ENCODE measurements around the gene METAP1D. TPM values are rescaled to one million over a fixed set of nuclear protein-coding genes. Genes with fewer than 3 reads are reported as not detected.

METAP1D gene
- total and polyA plus RNA-seq, 2 experiments from 2014 or later: 4.1 to 6.9 TPM

- no peaks in the 10 kb centered on the region for H4K20me1 ChIP-seq (ENCODE audit: insufficient read depth)
- 32 to 36% methylated on average over 5 of the region's 5 CpGs for WGBS, 2 experiments (ENCODE audit: low coverage in 1 of 2, low lambda C conversion rate in 2 of 2, missing lambda C conversion rate in 2 of 2)
- H3K27me3 ChIP-seq (replicated peaks; ENCODE audit: insufficient read depth): no peaks in the 10 kb centered on the region
- H3K9ac ChIP-seq: 0 out of 2 replicates have a peak overlapping the region, but pooled peaks have one; percentile 5
- H3K36me3 ChIP-seq (ENCODE audit: low read depth): no peaks in the 10 kb centered on the region
- no peak overlapping the region for H3K27ac ChIP-seq
- in situ Hi-C loops (cut with MboI): no loop called here
- no peaks in the 10 kb centered on the region for H3K9me2 ChIP-seq (ENCODE audit: insufficient read depth)
- H2AFZ ChIP-seq: peak overlapping the region; percentile 73
- H3K4me1 ChIP-seq (ENCODE audit: insufficient read depth): peaks cover 19% of the 10 kb centered on the region
- H3K4me2 ChIP-seq (ENCODE audit: unreplicated experiment): peak overlapping the region; percentile 74
- 0 out of 2 replicates have a peak overlapping the region, but pooled peaks have one; percentile 9 for H3K4me3 ChIP-seq
- no peaks in the 10 kb centered on the region for H3K79me2 ChIP-seq (ENCODE audit: insufficient read depth)
- TF ChIP-seq EZH2 (IDR thresholded peaks at IDR 0.05; ENCODE audit: insufficient read depth, poor library complexity, severe bottlenecking): no peak
- TF ChIP-seq EZH2phosphoT487 (IDR thresholded peaks at IDR 0.05; ENCODE audit: insufficient read depth, low read depth): no peak
- 0 out of 2 replicates have a peak, but pooled peaks cover 8% of the 10 kb centered on the region for H3F3A ChIP-seq (ENCODE audit: insufficient read depth)
- DNase-seq: peak; percentile 65
- H3K9me3 ChIP-seq (ENCODE audit: low read depth): no peaks in the 10 kb centered on the region
These were observed 22.2 kb downstream of the METAP1D start for GRCh38 chr2:172021955-172022354.

GRCh38 chr2:172031536-172031935 is 31.8 kb downstream of the METAP1D start:
- no peak for DNase-seq
- Histone ChIP-seq H3K36me3 (ENCODE audit: low read depth) (no peaks in the 10 kb centered on the region), H3F3A (ENCODE audit: insufficient read depth) (no peaks in the 10 kb centered on the region), H3K4me2 (ENCODE audit: unreplicated experiment) (no peak overlapping the region), H3K4me3 (no peak overlapping the region), H3K79me2 (ENCODE audit: insufficient read depth) (no peaks in the 10 kb centered on the region), H3K27me3 (replicated peaks; ENCODE audit: insufficient read depth) (no peaks in the 10 kb centered on the region), H3K27ac (no peak overlapping the region), H3K4me1 (ENCODE audit: insufficient read depth) (no peaks in the 10 kb centered on the region), H2AFZ (no peak overlapping the region), H4K20me1 (ENCODE audit: insufficient read depth) (no peaks in the 10 kb centered on the region), H3K9me2 (ENCODE audit: insufficient read depth) (no peaks in the 10 kb centered on the region; the same call in 1 of the 2 replicates), H3K9me3 (ENCODE audit: low read depth) (no peaks in the 10 kb centered on the region), H3K9ac (no peak overlapping the region)
- no peak for TF ChIP-seq EZH2 (IDR thresholded peaks at IDR 0.05; ENCODE audit: insufficient read depth, poor library complexity, severe bottlenecking)
- no peak for TF ChIP-seq EZH2phosphoT487 (IDR thresholded peaks at IDR 0.05; ENCODE audit: insufficient read depth, low read depth)
- in situ Hi-C loops (cut with MboI): no loop called here
- WGBS, 2 experiments (ENCODE audit: low coverage in 1 of 2, low lambda C conversion rate in 2 of 2, missing lambda C conversion rate in 2 of 2): 93 to 96% methylated on average over 4 of the region's 4 CpGs

- peak overlapping the region; percentile 7; the same call in 1 of the 2 replicates for H3K4me3 ChIP-seq
- H3K9ac ChIP-seq: 0 out of 2 replicates have a peak overlapping the region, but pooled peaks have one; percentile 6
- in situ Hi-C loops (cut with MboI): no loop called here
- H3K36me3 ChIP-seq (ENCODE audit: low read depth): no peaks in the 10 kb centered on the region
- peaks cover 19% of the 10 kb centered on the region; the same call in 1 of the 2 replicates for H3F3A ChIP-seq (ENCODE audit: insufficient read depth)
- H3K9me3 ChIP-seq (ENCODE audit: low read depth): no peaks in the 10 kb centered on the region
- peak; percentile 4 for DNase-seq
- H3K79me2 ChIP-seq (ENCODE audit: insufficient read depth): no peaks in the 10 kb centered on the region
- H3K9me2 ChIP-seq (ENCODE audit: insufficient read depth): no peaks in the 10 kb centered on the region
- peak overlapping the region; percentile 66 for H3K4me2 ChIP-seq (ENCODE audit: unreplicated experiment)
- TF ChIP-seq EZH2 (IDR thresholded peaks at IDR 0.05; ENCODE audit: insufficient read depth, poor library complexity, severe bottlenecking): no peak
- TF ChIP-seq EZH2phosphoT487 (IDR thresholded peaks at IDR 0.05; ENCODE audit: insufficient read depth, low read depth): no peak
- H3K27me3 ChIP-seq (replicated peaks; ENCODE audit: insufficient read depth): no peaks in the 10 kb centered on the region
- H3K4me1 ChIP-seq (ENCODE audit: insufficient read depth): peaks cover 21% of the 10 kb centered on the region
- H2AFZ ChIP-seq: 0 out of 2 replicates have a peak overlapping the region, but pooled peaks have one; percentile 1
- H4K20me1 ChIP-seq (ENCODE audit: insufficient read depth): no peaks in the 10 kb centered on the region
- WGBS, 2 experiments (ENCODE audit: low coverage in 1 of 2, low lambda C conversion rate in 2 of 2, missing lambda C conversion rate in 2 of 2): 55 to 60% methylated on average over 3 of the region's 3 CpGs
- H3K27ac ChIP-seq: peak overlapping the region; percentile 78
These were observed 38.4 kb downstream of the METAP1D start for GRCh38 chr2:172038121-172038520.

GRCh38 chr2:172038604-172039003 is 38.9 kb downstream of the METAP1D start:
- peaks cover 19% of the 10 kb centered on the region; the same call in 1 of the 2 replicates for H3F3A ChIP-seq (ENCODE audit: insufficient read depth)
- TF ChIP-seq EZH2phosphoT487 (IDR thresholded peaks at IDR 0.05; ENCODE audit: insufficient read depth, low read depth): no peak
- H3K9me2 ChIP-seq (ENCODE audit: insufficient read depth): no peaks in the 10 kb centered on the region
- no peaks in the 10 kb centered on the region for H4K20me1 ChIP-seq (ENCODE audit: insufficient read depth)
- H3K27me3 ChIP-seq (replicated peaks; ENCODE audit: insufficient read depth): no peaks in the 10 kb centered on the region
- DNase-seq: peak; percentile 95
- peak overlapping the region; percentile 32; the same call in 1 of the 2 replicates for H3K9ac ChIP-seq
- H3K27ac ChIP-seq: peak overlapping the region; percentile 78
- no peaks in the 10 kb centered on the region for H3K79me2 ChIP-seq (ENCODE audit: insufficient read depth)
- peak overlapping the region; percentile 7; the same call in 1 of the 2 replicates for H3K4me3 ChIP-seq
- no peaks in the 10 kb centered on the region for H3K36me3 ChIP-seq (ENCODE audit: low read depth)
- WGBS, 2 experiments (ENCODE audit: low coverage in 1 of 2, low lambda C conversion rate in 2 of 2, missing lambda C conversion rate in 2 of 2): 0 to 2% methylated on average over 2 of the region's 2 CpGs
- H2AFZ ChIP-seq: peak overlapping the region; percentile 48; the same call in 1 of the 2 replicates
- H3K9me3 ChIP-seq (ENCODE audit: low read depth): no peaks in the 10 kb centered on the region
- peaks cover 21% of the 10 kb centered on the region for H3K4me1 ChIP-seq (ENCODE audit: insufficient read depth)
- peak overlapping the region; percentile 66 for H3K4me2 ChIP-seq (ENCODE audit: unreplicated experiment)
- in situ Hi-C loops (cut with MboI): no loop called here

All from GM23248 (cell line).